Dermis microvascular lymphatic vessel endothelial cell (primary cell): Measurements from ENCODE around the gene NUF2. TPM values are rescaled to one million over a fixed set of nuclear protein-coding genes. Genes with fewer than 3 reads are reported as not detected.
"Not testable (repeated sequence)": the region's sequence is repeated elsewhere in the genome, so short reads cannot be mapped to it uniquely, and the experiment has no call there.

ENCODE experiments used
- DNase-seq, 2 donors: peaks; one replicate each; pipeline versions ENCODE4 v3.0.0 to v3.0.0-alpha.2; 2010; ENCODE audit warnings: low read depth in 2 of 2
- total RNA-seq: library from RNA; depleted of rRNA; stranded (reverse); fragments of >200 nt; gene quantifications from 2 replicates; pipeline ENCODE4 v1.2.1, GENCODE V29; 2014

Gene NUF2
- total RNA-seq, 1 donor from 2014 or later, result 11.8 TPM

DNA sequence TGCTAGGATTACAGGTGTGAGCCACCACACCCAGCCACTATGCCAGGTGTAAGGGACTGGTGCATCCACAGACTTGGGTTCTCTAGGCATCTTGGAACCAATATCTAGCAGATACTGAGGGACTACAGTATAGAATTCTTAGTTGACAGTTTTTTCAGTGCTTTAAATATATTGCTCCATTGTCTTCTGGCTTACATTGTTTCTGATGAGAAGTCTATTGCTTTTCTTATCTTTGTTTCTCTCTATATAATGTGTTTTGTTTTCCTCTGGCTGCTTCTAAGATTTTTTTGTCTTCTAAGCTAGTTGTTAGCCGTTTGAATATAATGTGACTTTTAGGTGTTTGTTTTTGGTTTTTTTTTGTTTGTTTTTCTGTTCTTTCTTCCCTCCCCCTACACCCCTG is 13.5 kb downstream of the NUF2 start:
- DNase-seq, result no peak

DNA sequence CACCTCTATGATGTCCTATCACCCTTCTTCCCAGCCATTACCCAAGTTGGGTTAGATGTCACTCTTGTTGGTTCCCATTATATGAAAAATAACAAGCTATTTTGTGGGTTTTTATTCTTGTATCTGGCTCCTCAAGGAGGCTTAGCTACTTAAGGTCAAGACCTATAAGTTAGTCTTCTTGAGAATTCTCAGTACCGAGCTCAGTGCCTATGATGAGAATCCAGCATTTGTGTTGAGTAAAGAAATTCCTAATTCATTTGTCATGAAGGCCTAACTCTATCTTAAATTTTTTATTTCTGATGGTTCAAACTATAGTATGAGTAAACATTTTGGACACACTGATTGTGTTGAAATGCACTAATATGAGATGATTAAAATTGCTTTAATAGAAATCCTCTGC is 15.9 kb downstream of the NUF2 start:
- DNase-seq, result no peak

DNA sequence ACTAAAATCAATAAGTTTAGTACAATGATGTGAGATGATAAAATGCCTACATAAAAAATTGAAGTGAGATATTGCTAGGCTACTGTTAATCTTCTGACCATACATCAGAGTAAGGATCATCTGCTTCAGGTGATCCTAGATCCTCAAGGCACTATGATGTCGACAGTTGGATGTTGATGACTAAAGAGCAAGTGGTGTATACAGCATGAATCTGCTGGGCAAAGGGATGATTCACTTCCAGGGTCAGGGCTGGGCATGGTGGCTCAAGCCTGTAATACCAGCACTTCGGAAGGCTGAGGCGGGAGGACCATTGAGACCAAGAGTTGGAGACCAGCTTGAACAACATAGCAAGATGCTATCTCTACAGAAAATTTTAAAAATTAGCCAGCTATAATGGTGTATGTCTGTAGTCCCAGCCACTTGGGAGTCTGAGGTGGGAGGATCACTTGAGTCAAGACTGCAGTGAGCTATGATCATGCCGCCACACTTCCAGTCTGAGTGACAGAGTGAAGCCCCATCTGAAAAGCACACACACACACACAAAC is 24.6 kb downstream of the NUF2 start:
- DNase-seq, result peak in 1 of 2 donors; percentile 4

GRCh38 chr1:163347106-163347505 is 25.4 kb downstream of the NUF2 start:
- DNase-seq, result no peak

- no peak for DNase-seq
Measured at GRCh38 chr1:163351912-163352311, 30.2 kb downstream of the NUF2 start.

DNA sequence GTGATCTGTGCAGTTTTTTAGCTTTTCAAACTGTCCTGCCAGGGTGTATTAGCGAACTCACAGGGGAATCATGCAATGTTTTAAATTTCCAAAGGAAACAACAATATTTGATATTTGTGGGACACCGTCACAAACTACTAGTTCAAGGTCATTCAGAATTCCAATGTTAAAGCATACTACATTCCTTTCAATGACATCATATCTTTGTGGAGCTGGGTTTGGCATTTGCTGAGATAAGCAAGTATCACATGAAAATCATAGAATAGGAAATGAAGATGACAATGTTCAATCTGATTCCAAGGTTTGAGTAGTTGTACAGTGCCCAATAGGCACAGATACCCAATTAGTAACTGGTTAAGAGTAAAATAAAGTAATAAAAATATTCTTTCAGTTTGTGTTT is 35.6 kb downstream of the NUF2 start:
- DNase-seq, result peak in 1 of 2 donors; percentile 2

- DNase-seq, result not testable (repeated sequence)
Measured at GRCh38 chr1:163358172-163358571, 36.4 kb downstream of the NUF2 start.

GRCh38 chr1:163361123-163361934 is 39.6 kb downstream of the NUF2 start:
- peak in 1 of 2 donors; percentile 7 for DNase-seq

- no peak for DNase-seq
Measured at GRCh38 chr1:163365186-163365585, 43.4 kb downstream of the NUF2 start.

GRCh38 chr1:163366555-163366954 is 44.8 kb downstream of the NUF2 start:
- DNase-seq, result no peak

DNA sequence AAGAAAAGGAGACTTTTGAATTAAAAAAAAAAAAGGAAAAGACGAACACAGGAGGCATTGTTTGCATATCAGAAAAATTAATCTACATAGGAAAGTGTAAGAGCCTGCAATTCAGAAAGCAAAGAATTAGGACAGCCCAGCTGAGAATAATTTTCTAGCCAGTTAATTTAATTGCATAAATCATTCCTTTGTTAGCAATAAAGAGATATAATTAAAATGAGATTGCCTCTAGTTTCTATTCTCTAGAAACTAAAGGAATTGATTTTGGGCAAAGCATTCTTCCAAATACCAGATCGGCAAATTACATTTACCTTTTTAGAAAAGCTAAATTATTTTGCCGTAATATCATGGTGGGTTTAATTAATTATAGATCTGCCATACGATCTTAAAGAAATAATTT is 46.0 kb downstream of the NUF2 start:
- no peak for DNase-seq

- DNase-seq, result no peak
Measured at GRCh38 chr1:163372576-163372975, 50.8 kb downstream of the NUF2 start.

DNA sequence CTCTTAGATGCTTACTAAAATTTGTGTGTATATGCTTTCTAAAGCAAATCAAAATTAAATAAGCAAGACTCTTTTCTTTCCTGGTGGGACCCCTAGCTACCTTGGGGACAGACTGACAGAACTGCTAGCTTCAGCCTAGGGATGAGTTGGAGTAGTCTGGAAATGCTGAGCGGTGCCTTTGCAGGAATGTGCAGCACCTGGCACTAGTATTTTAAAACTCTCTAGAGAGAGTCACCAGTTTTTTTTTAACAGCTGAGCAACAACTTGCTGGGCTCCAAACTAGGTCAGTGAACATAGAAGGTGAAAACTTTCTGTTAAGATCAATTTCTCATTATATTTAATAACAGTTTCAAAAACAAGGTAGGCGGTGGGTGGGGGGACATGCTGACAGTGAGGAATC is 56.8 kb downstream of the NUF2 start:
- no peak for DNase-seq

- no peak for DNase-seq
Measured at GRCh38 chr1:163379801-163380200, 58.0 kb downstream of the NUF2 start.

GRCh38 chr1:163381487-163382184 is 59.9 kb downstream of the NUF2 start:
- no peak for DNase-seq

GRCh38 chr1:163382395-163382794 is 60.6 kb downstream of the NUF2 start:
- no peak for DNase-seq

GRCh38 chr1:163387146-163387545 is 65.4 kb downstream of the NUF2 start:
- no peak for DNase-seq

- DNase-seq, result no peak
Measured at GRCh38 chr1:163388970-163389369, 67.2 kb downstream of the NUF2 start.

GRCh38 chr1:163395790-163396189 is 74.0 kb downstream of the NUF2 start:
- DNase-seq, result no peak

- no peak for DNase-seq
Measured at GRCh38 chr1:163397451-163398200, 75.9 kb downstream of the NUF2 start.

DNA sequence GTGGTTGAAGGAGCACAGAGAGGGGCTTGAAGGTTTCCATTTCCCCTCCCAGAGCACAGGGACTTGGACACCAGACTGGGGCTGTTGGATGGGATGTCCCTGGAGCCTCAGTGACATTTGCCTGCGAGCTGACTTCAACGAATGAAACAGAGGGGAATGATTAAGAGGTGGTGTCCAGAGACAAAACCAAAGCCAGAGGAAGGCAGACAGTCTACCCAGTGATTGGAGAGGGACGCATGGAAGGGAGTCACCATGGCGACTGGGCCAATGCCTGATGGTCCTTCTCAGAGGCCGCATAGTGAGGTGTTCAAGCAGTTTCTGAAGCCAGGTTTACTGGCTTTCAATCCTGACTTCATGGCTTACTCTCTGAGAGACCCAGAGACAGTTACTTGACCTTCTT is 77.2 kb downstream of the NUF2 start:
- no peak for DNase-seq
